ENCODE results near the gene TBC1D3B.
"Not testable (repeated sequence)": the region's sequence is repeated elsewhere in the genome, so short reads cannot be mapped to it uniquely, and the experiment has no call there.

Gene TBC1D3B

DNA sequence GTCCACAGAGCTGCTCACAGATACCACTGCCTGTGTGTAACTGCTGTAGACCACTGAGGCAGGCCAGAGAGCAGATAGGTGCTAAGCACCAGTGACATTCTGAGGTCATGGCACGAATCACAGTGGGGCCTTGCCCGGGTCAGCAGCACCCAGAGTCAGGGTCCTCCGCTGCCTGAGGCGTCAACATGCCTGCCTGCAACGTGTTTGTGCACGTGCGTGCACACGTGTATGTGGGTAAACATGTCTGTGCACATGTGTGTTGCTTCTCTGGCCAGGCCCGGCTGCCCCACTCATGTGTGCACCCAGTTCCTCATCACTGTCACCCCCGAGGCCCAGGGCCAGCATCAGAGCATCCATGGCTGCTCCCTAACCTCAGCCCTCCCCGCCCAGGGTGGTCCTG lies at the start of gene TBC1D3B:
TSS of gene TBC1D3B (minus strand) at position 101 of the 400 bp plus-strand sequence. CDS start 1,586 bp downstream, outside the sequence.
- H3K4me3 ChIP-seq (ENCODE audit: insufficient read length, low read depth); H3K4me1 ChIP-seq (ENCODE audit: insufficient read depth, insufficient read length); H3K9ac ChIP-seq (ENCODE audit: insufficient read length, low read depth); H3K36me3 ChIP-seq (ENCODE audit: insufficient read depth, insufficient read length, low read length); H3K27me3 ChIP-seq (ENCODE audit: insufficient read depth, insufficient read length); H3K9me3 ChIP-seq (ENCODE audit: insufficient read depth, low read length); DNase-seq (ENCODE audit: low read depth, low spot score): not testable (repeated sequence)

DNA sequence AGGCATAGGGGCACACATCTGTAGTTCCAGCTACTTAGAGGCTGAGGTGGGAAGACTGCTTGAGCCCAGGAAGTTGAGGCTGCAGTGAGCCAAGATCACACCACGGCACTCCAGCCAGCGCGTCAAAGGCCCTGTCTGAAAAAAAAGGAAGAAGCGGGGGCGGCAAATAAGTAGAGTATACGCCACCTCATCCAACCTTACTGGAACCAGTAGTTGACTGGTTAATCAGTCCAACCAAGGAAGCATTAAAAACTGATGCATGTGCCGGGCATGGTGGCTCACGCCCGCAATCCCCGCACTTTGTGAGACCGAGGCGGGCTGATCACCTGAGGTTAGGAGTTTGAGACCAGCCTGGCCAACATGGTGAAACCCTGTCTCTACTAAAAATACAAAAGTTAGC lies 46.5 kb upstream of the TBC1D3B start:
- H3K4me1 ChIP-seq (ENCODE audit: insufficient read depth, insufficient read length); H3K9me3 ChIP-seq (ENCODE audit: insufficient read depth, low read length): not testable (repeated sequence)

DNA sequence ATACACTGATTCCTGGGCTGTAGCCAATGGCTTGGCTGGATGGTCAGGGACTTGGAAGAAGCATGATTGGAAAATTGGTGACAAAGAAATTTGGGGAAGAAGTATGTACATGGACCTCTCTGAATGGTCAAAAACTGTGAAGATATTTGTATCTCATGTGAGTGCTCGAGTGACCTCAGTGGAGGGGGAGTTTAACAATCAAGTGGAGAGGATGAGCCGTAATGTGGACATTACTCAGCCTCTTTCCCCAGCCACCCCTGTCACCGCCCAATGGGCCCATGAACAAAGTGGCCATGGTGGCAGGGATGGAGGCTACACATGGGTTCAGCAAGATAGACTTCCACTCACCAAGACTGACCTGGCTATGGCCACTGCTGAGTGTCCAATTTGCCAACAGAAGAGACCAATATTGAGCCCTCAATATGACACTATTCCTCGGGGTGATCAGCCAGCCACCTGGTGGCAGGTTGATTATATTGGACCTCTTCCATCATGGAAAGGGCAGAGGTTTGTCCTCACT lies 45.2 kb upstream of the TBC1D3B start:
- not testable (repeated sequence) for H3K36me3 ChIP-seq (ENCODE audit: insufficient read depth, insufficient read length, low read length); H3K27me3 ChIP-seq (ENCODE audit: insufficient read depth, insufficient read length); H3K4me1 ChIP-seq (ENCODE audit: insufficient read depth, insufficient read length); H3K4me3 ChIP-seq (ENCODE audit: insufficient read length, low read depth); H3K9ac ChIP-seq (ENCODE audit: insufficient read length, low read depth); H3K9me3 ChIP-seq (ENCODE audit: insufficient read depth, low read length); DNase-seq (ENCODE audit: low read depth, low spot score)

More for the DNA sequence above, 46.5 kb upstream of the TBC1D3B start:
- H3K4me3 ChIP-seq (ENCODE audit: insufficient read length, low read depth); H3K27me3 ChIP-seq (ENCODE audit: insufficient read depth, insufficient read length); H3K36me3 ChIP-seq (ENCODE audit: insufficient read depth, insufficient read length, low read length); DNase-seq (ENCODE audit: low read depth, low spot score); H3K9ac ChIP-seq (ENCODE audit: insufficient read length, low read depth): not testable (repeated sequence)

DNA sequence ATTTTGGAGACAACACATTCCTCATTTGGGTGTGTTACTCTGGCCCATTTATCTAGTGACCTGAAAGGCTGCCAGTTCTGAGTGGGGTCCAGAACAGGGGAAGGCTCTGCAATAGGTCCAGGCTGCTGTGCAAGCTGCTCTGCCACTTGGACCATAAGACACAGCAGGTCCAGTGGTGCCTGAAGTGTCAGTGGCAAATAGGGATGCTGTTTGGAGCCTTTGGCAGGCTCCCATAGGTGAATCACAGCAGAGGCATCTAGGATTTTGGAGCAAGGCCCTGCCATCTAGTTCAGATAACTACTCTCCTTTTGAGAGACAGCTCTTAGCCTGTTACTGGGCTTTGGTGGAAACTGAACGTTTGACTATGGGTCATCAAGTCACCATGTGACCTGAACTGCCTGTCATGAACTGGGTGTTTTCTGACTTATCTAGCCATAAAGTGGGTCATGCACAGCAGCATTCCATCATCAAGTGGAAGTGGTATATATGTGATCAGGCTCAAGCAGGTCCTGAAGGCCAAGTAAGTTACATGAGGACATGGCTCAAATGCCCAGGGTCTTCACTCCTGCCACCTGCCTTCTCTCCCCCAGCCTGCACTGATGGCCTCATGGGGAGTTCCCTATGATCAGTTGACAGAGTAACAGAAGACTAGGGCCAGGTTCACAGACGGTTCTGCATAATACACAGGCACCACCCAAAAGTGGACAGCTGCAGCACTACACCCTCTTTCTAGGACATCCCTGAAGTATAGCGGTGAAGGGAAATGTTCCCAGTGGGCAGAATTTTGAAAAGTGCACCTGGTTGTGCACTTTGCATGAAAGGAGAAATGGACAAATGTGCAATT lies 44.5 kb upstream of the TBC1D3B start:
- not testable (repeated sequence) for H3K9ac ChIP-seq (ENCODE audit: insufficient read length, low read depth); H3K9me3 ChIP-seq (ENCODE audit: insufficient read depth, low read length); H3K36me3 ChIP-seq (ENCODE audit: insufficient read depth, insufficient read length, low read length); H3K27me3 ChIP-seq (ENCODE audit: insufficient read depth, insufficient read length); H3K4me3 ChIP-seq (ENCODE audit: insufficient read length, low read depth); H3K4me1 ChIP-seq (ENCODE audit: insufficient read depth, insufficient read length); DNase-seq (ENCODE audit: low read depth, low spot score)

DNA sequence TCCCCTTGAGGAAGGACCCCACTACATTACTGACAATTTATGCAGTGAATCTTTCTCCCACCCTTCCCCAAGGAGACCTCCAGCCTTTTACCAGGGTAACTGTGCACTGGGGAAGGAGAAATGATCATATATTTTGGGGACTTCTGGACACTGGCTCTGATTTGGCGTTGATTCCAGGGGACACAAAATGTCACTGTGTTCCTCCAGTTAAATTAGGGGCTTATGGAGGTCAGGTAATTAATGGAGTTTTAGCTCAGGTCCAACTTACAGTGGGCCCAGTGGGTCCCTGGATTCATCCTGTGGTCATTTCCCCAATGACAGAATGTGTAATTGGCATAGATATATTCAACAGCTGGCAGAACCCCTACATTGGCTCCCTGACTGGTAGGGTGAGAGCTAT lies 43.1 kb upstream of the TBC1D3B start:
- H3K4me1 ChIP-seq (ENCODE audit: insufficient read depth, insufficient read length); H3K27me3 ChIP-seq (ENCODE audit: insufficient read depth, insufficient read length); DNase-seq (ENCODE audit: low read depth, low spot score); H3K9me3 ChIP-seq (ENCODE audit: insufficient read depth, low read length); H3K36me3 ChIP-seq (ENCODE audit: insufficient read depth, insufficient read length, low read length); H3K4me3 ChIP-seq (ENCODE audit: insufficient read length, low read depth); H3K9ac ChIP-seq (ENCODE audit: insufficient read length, low read depth): not testable (repeated sequence)

DNA sequence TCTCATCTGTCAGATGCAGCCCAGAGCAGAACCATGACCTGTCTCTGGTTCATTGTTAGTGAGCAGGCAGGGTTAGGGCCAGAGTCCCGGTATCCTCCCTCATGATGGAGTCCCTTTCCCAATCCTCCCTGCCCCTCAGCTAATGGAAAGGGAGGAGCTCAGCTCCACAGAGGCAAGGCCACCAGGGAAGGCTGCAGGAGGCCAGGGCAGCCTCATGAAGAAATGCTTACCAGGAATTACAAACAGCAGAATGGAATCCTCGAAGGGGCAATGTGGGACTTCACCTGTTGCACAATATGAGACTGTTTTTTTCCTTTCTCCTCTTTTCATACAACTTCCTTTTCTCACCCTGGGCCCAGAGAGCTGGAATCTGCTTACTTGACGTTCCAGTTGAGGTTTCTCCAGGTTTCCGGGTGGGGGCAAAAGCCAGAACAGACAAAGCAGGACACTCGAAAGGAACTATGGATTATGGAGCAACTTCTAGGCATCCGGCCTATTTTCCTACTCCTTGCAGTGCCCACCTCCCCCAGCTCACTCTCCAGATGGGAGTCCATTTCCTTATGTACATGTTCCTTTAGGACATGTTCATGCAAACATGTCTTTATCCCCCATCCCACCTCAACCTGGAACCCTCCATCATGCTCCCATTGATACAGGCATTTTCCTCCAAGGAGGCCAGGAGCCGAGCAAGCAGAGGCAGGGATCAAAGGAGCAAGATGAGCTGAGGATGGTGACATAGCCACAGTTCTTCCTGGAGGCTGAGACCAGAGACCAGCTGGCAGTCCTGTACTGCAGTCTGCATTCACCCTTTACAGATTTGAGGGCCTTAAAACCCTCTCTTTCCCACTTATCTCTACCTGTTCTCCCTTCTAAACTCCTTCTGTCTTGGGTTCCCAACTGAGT lies 39.2 kb upstream of the TBC1D3B start:
- H3K9me3 ChIP-seq (ENCODE audit: insufficient read depth, low read length); H3K4me3 ChIP-seq (ENCODE audit: insufficient read length, low read depth); H3K9ac ChIP-seq (ENCODE audit: insufficient read length, low read depth); H3K4me1 ChIP-seq (ENCODE audit: insufficient read depth, insufficient read length); H3K27me3 ChIP-seq (ENCODE audit: insufficient read depth, insufficient read length); H3K36me3 ChIP-seq (ENCODE audit: insufficient read depth, insufficient read length, low read length); DNase-seq (ENCODE audit: low read depth, low spot score): not testable (repeated sequence)

DNA sequence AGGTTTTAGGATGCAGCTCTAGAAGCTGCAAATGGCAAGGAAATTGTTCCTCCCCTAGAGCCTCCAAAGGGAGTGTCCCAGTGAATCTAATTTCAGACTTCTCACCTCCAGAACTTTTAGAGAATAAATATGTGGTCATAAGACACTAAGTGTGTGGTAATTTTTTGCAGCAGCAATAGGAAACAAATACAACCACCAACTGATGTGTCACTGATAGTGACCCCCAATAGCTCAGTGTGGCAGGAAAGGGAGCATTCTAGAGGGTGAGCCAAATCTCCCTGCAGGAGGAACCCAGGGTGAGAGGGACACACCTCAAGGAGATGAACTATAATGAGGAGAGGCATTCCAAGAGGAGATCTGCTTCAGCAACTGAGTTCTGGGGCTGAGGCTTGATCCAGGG lies 38.5 kb upstream of the TBC1D3B start:
- no peak for DNase-seq (ENCODE audit: low read depth, low spot score)
- no peak overlapping the region for H3K9ac ChIP-seq (ENCODE audit: insufficient read length, low read depth)
- H3K36me3 ChIP-seq (ENCODE audit: insufficient read depth, insufficient read length, low read length): no peaks in the 10 kb centered on the region
- H3K9me3 ChIP-seq (ENCODE audit: insufficient read depth, low read length): 0 out of 2 replicates have a peak, but pooled peaks cover 6% of the 10 kb centered on the region
- no peak overlapping the region for H3K4me3 ChIP-seq (ENCODE audit: insufficient read length, low read depth)
- no peaks in the 10 kb centered on the region for H3K27me3 ChIP-seq (ENCODE audit: insufficient read depth, insufficient read length)
- TF ChIP-seq YY1 (IDR thresholded peaks at IDR 0.05; ENCODE audit: insufficient read depth, insufficient read length) (no peak), ZNF274 (IDR thresholded peaks at IDR 0.05; ENCODE audit: low read depth, low read length) (no peak), SUZ12 (IDR thresholded peaks at IDR 0.05; ENCODE audit: extremely low read depth, insufficient read depth, insufficient read length) (no peak)
- H3K4me1 ChIP-seq (ENCODE audit: insufficient read depth, insufficient read length): no peaks in the 10 kb centered on the region

DNA sequence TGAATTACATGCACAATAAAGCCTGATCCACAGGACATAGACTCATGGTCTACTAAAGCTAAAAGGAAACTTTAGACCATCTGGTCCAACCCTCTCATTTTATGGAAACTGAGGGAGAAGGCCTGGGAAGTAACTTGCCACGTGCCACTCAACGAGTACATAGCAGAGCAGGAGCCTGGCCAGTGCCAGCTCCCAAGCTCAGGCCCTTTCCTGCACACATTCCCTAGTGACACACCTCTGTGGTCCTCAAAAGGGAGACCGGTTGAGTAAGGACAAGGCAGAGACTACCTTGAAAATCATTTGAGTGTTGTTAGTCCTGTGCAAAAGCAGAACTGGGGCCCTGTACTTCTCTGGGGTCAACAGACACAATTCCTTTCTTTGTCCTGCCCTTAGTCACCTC lies 37.3 kb upstream of the TBC1D3B start:
- Histone ChIP-seq H3K27me3 (ENCODE audit: insufficient read depth, insufficient read length) (no peaks in the 10 kb centered on the region), H3K9ac (ENCODE audit: insufficient read length, low read depth) (no peak overlapping the region), H3K9me3 (ENCODE audit: insufficient read depth, low read length) (0 out of 2 replicates have a peak, but pooled peaks cover 4% of the 10 kb centered on the region), H3K4me3 (ENCODE audit: insufficient read length, low read depth) (no peak overlapping the region), H3K4me1 (ENCODE audit: insufficient read depth, insufficient read length) (no peaks in the 10 kb centered on the region), H3K36me3 (ENCODE audit: insufficient read depth, insufficient read length, low read length) (no peaks in the 10 kb centered on the region)
- DNase-seq (ENCODE audit: low read depth, low spot score): no peak
- TF ChIP-seq SUZ12 (IDR thresholded peaks at IDR 0.05; ENCODE audit: extremely low read depth, insufficient read depth, insufficient read length) (no peak), ZNF274 (IDR thresholded peaks at IDR 0.05; ENCODE audit: low read depth, low read length) (no peak), YY1 (IDR thresholded peaks at IDR 0.05; ENCODE audit: insufficient read depth, insufficient read length) (no peak)
